Right lobe of liver (tissue), 4 donors: ENCODE data around the gene PGM2.

Experiments used
- CTCF ChIP-seq, 4 donors: fragments of 200-600 bp in 3 of 4; fragments of 450-650 bp in 1 of 4; IDR thresholded peaks; one replicate each; pipeline versions ENCODE4 v1.5.1 to v1.8.0; 2016 to 2022; ENCODE audit warnings: antibody characterized with exemption in 4 of 4, mild to moderate bottlenecking in 2 of 4
- POLR2A ChIP-seq: fragments of 450-650 bp; IDR thresholded peaks from one replicate; pipeline ENCODE4 v1.6.1; 2017; ENCODE audit warnings: antibody characterized with exemption, mild to moderate bottlenecking
- donor health status: DM: no; HTN: no; CAD: no.
- donor health status: DM: no; HTN: no; CAD: no.
- donor health status: DM: no; HTN: yes; CAD: no.

DNA sequence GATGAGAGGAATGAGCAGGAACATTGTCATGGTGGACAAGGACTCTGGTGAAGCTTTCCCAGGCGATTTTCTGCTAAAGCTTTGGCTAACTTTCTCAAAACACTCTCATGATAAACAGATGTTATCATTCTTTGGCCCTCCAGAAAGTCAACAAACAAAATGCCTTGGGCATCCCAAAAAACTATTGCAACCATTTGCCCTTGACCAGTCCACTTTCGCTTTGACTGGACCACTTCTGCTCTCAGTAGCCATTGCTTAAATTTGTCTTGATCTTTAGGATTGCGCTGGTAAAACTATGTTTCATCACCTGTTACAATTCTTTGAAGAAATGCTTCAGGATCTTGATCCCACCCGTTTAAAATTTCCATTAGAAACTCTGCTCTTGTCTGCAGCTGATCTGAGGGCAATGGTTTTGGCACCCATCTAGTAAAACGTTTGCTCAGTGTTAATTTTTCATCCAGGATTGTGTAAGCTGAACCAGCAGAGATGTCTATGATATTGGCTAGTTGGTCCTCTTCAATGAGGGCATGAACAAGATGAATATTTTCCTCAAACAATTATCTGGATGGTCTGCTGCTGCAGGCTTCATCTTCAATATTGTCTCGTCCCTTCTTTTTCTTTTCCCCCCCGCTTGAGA lies 79.2 kb downstream of the PGM2 start:
- TF ChIP-seq CTCF (IDR thresholded peaks at IDR 0.05) = no peak
- TF ChIP-seq POLR2A = no peak
